B cell (primary cell): Measurements from ENCODE around the gene MLIP.

Experiments
- CTCF ChIP-seq: fragments of 200-600 bp; IDR thresholded peaks from one replicate; pipeline ENCODE4 v1.8.0; 2022; ENCODE audit warnings: antibody characterized with exemption, mild to moderate bottlenecking
- EZH2 ChIP-seq: IDR thresholded peaks from 2 replicates; pipeline ENCODE4 v1.6.1; 2012; ENCODE audit warnings: borderline replicate concordance, low read depth, mild to moderate bottlenecking, moderate library complexity, low read length; ENCODE audit not compliant: insufficient read depth, poor library complexity, severe bottlenecking

GRCh38 chr6:54185885-54186284 is 74.6 kb downstream of the MLIP start:
- TF ChIP-seq CTCF, result no peak
- no peak for TF ChIP-seq EZH2
